ENCODE measurements around the gene DDO.

DNA sequence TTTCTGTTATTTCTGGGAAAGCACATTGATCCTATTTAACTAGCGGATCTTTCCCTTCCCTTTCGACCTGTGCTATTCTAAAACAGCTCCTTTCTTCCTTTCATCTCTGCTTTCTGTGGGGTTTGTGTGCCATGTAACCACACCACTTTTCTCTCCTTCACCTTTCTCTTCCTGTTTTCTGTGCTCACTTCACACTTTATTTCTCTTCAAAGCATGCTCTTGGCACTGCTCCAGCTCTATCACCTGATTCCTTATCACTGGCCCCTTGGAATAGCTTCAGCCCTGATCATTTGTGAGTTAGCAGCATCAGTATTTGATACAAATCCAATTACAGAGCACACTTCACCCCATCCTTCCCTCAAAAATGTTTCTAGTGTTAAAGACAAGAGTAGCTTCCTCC is 49.1 kb downstream of the DDO start:
- no peak for TF ChIP-seq POLR2A (IDR thresholded peaks at IDR 0.05)
- TF ChIP-seq, protein P1, sequence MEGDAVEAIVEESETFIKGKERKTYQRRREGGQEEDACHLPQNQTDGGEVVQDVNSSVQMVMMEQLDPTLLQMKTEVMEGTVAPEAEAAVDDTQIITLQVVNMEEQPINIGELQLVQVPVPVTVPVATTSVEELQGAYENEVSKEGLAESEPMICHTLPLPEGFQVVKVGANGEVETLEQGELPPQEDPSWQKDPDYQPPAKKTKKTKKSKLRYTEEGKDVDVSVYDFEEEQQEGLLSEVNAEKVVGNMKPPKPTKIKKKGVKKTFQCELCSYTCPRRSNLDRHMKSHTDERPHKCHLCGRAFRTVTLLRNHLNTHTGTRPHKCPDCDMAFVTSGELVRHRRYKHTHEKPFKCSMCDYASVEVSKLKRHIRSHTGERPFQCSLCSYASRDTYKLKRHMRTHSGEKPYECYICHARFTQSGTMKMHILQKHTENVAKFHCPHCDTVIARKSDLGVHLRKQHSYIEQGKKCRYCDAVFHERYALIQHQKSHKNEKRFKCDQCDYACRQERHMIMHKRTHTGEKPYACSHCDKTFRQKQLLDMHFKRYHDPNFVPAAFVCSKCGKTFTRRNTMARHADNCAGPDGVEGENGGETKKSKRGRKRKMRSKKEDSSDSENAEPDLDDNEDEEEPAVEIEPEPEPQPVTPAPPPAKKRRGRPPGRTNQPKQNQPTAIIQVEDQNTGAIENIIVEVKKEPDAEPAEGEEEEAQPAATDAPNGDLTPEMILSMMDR (IDR thresholded peaks at IDR 0.05): no peak
- no peak for TF ChIP-seq EP300 (IDR thresholded peaks at IDR 0.05)

Data from tibial nerve (tissue), 4 donors.